Activated T-cell treated with anti-CD3 and anti-CD28 coated beads, Interleukin-2, amount 50 U/mL, for 1 hour (primary cell): ENCODE measurements around the gene TCL1A.
"Not testable (repeated sequence)": the region's sequence is repeated elsewhere in the genome, so short reads cannot be mapped to it uniquely, and the experiment has no call there.

ENCODE experiments used
- DNase-seq: peaks from one replicate; pipeline ENCODE4 v3.0.0-alpha.2; 2020

Gene TCL1A

GRCh38 chr14:95713596-95714371, at the start of gene TCL1A:
TCL1A (minus strand) TSS chr14:95714125; CDS start chr14:95714066, 59 bp downstream.
- DNase-seq: no peak

- DNase-seq: not testable (repeated sequence)
Measured at GRCh38 chr14:95763032-95763431, 49.1 kb upstream of the TCL1A start.

GRCh38 chr14:95761436-95761835, 47.5 kb upstream of the TCL1A start:
- no peak for DNase-seq

GRCh38 chr14:95760596-95760995, 46.7 kb upstream of the TCL1A start:
- no peak for DNase-seq

GRCh38 chr14:95759941-95760340, 46.0 kb upstream of the TCL1A start:
- DNase-seq: no peak

GRCh38 chr14:95758331-95758730, 44.4 kb upstream of the TCL1A start:
- DNase-seq: no peak

- no peak for DNase-seq
Measured at GRCh38 chr14:95756751-95757150, 42.8 kb upstream of the TCL1A start.

- no peak for DNase-seq
Measured at GRCh38 chr14:95756127-95756526, 42.2 kb upstream of the TCL1A start.

GRCh38 chr14:95741781-95742180, 27.9 kb upstream of the TCL1A start:
- DNase-seq: no peak

- DNase-seq: no peak
Measured at GRCh38 chr14:95741038-95741490, 27.1 kb upstream of the TCL1A start.

GRCh38 chr14:95739356-95739755, 25.4 kb upstream of the TCL1A start:
- DNase-seq: no peak

- DNase-seq: no peak
Measured at GRCh38 chr14:95733212-95733611, 19.3 kb upstream of the TCL1A start.

- DNase-seq: no peak
Measured at GRCh38 chr14:95730126-95730525, 16.2 kb upstream of the TCL1A start.

- DNase-seq: not testable (repeated sequence)
Measured at GRCh38 chr14:95729402-95730028, 15.6 kb upstream of the TCL1A start.

GRCh38 chr14:95727056-95727700, 13.3 kb upstream of the TCL1A start:
- DNase-seq: no peak

GRCh38 chr14:95725685-95726336, 11.9 kb upstream of the TCL1A start:
- no peak for DNase-seq

GRCh38 chr14:95722525-95723190, 8.7 kb upstream of the TCL1A start:
- DNase-seq: no peak

- no peak for DNase-seq
Measured at GRCh38 chr14:95712398-95712797, 1.5 kb downstream of the TCL1A start.

GRCh38 chr14:95711476-95712176, 2.3 kb downstream of the TCL1A start:
- no peak for DNase-seq

GRCh38 chr14:95710106-95710505, 3.8 kb downstream of the TCL1A start:
- no peak for DNase-seq

- DNase-seq: no peak
Measured at GRCh38 chr14:95707327-95707726, 6.6 kb downstream of the TCL1A start.

- DNase-seq: no peak
Measured at GRCh38 chr14:95705518-95705917, 8.4 kb downstream of the TCL1A start.
